Nephron (organoid): Measurements from ENCODE around the gene MYEOV.

Source experiments
- H3K27ac Mint-ChIP-seq, 3 experiments: 2 replicates each; pipeline ENCODE4 v1.8.0; 2020; ENCODE audit warnings: mixed read lengths in 3 of 3, mild to moderate bottlenecking in 2 of 3, moderate library complexity in 1 of 3
- H3K27me3 Mint-ChIP-seq: 2 replicates; pipeline ENCODE4 v1.8.0; 2021; ENCODE audit warnings: low read depth, mild to moderate bottlenecking, moderate library complexity, mixed read lengths
- H3K36me3 Mint-ChIP-seq: 2 replicates; pipeline ENCODE4 v1.8.0; 2020; ENCODE audit warnings: low read depth, mixed read lengths
- H3K4me1 Mint-ChIP-seq: 2 replicates; pipeline ENCODE4 v1.8.0; 2020; ENCODE audit warnings: mixed read lengths
- H3K4me3 Mint-ChIP-seq, 3 experiments: 2 replicates each; pipeline ENCODE4 v1.8.0; 2020; ENCODE audit warnings: mild to moderate bottlenecking in 3 of 3, mixed read lengths in 3 of 3, moderate library complexity in 2 of 3
- H3K9me3 Mint-ChIP-seq: 2 replicates; pipeline ENCODE4 v1.8.0; 2020; ENCODE audit warnings: mixed read lengths
- CTCF ChIP-seq, 3 experiments: fragments of 200-600 bp; sonication (generic); IDR thresholded peaks; one replicate each; pipeline ENCODE4 v1.5.0; 2021; ENCODE audit warnings: antibody characterized with exemption in 3 of 3; ENCODE audit not compliant: unreplicated experiment in 3 of 3

The MYEOV gene

GRCh38 chr11:69262918-69263735 is 30.8 kb upstream of the MYEOV start:
- H3K4me1 Mint-ChIP-seq, result peaks cover 8% of the 10 kb centered on the region
- no peak for TF ChIP-seq CTCF (IDR thresholded peaks at IDR 0.05; ENCODE audit: unreplicated experiment in 3 of 3)
- H3K4me3 Mint-ChIP-seq, result peak overlapping the region in 1 of 3 experiments; percentile 49
- H3K27ac Mint-ChIP-seq, result peak overlapping the region in 1 of 3 experiments; percentile 39
- H3K9me3 Mint-ChIP-seq, result peaks cover 7% of the 10 kb centered on the region
- peaks cover 27% of the 10 kb centered on the region for H3K27me3 Mint-ChIP-seq
- no peaks in the 10 kb centered on the region for H3K36me3 Mint-ChIP-seq

GRCh38 chr11:69263736-69264052 is 30.3 kb upstream of the MYEOV start:
- no peak for TF ChIP-seq CTCF (IDR thresholded peaks at IDR 0.05; ENCODE audit: unreplicated experiment in 3 of 3)
- Mint-ChIP-seq H3K27ac (no peak overlapping the region), H3K4me3 (no peak overlapping the region), H3K36me3 (no peaks in the 10 kb centered on the region), H3K9me3 (peaks cover 7% of the 10 kb centered on the region), H3K27me3 (peaks cover 27% of the 10 kb centered on the region), H3K4me1 (peaks cover 8% of the 10 kb centered on the region)

GRCh38 chr11:69264486-69264885 is 29.5 kb upstream of the MYEOV start:
- no peak for TF ChIP-seq CTCF (IDR thresholded peaks at IDR 0.05; ENCODE audit: unreplicated experiment in 3 of 3)
- H3K27me3 Mint-ChIP-seq, result peaks cover 20% of the 10 kb centered on the region
- no peaks in the 10 kb centered on the region for H3K36me3 Mint-ChIP-seq
- peaks cover 7% of the 10 kb centered on the region for H3K9me3 Mint-ChIP-seq
- H3K27ac Mint-ChIP-seq, result no peak overlapping the region
- peaks cover 8% of the 10 kb centered on the region for H3K4me1 Mint-ChIP-seq
- H3K4me3 Mint-ChIP-seq, result no peak overlapping the region

GRCh38 chr11:69265210-69265609 is 28.7 kb upstream of the MYEOV start:
- no peaks in the 10 kb centered on the region for H3K36me3 Mint-ChIP-seq
- no peak for TF ChIP-seq CTCF (IDR thresholded peaks at IDR 0.05; ENCODE audit: unreplicated experiment in 3 of 3)
- no peak overlapping the region for H3K27ac Mint-ChIP-seq
- H3K4me3 Mint-ChIP-seq, result no peak overlapping the region
- peaks cover 8% of the 10 kb centered on the region for H3K4me1 Mint-ChIP-seq
- H3K27me3 Mint-ChIP-seq, result peaks cover 19% of the 10 kb centered on the region
- peaks cover 7% of the 10 kb centered on the region for H3K9me3 Mint-ChIP-seq

GRCh38 chr11:69265911-69266510 is 27.9 kb upstream of the MYEOV start:
- Mint-ChIP-seq H3K36me3 (no peaks in the 10 kb centered on the region), H3K4me3 (no peak overlapping the region), H3K4me1 (peaks cover 8% of the 10 kb centered on the region), H3K9me3 (peaks cover 7% of the 10 kb centered on the region), H3K27ac (no peak overlapping the region), H3K27me3 (peaks cover 19% of the 10 kb centered on the region)
- TF ChIP-seq CTCF (IDR thresholded peaks at IDR 0.05; ENCODE audit: unreplicated experiment in 3 of 3), result no peak

- no peak for TF ChIP-seq CTCF (IDR thresholded peaks at IDR 0.05; ENCODE audit: unreplicated experiment in 3 of 3)
- Mint-ChIP-seq H3K27ac (no peak overlapping the region), H3K9me3 (peaks cover 5% of the 10 kb centered on the region), H3K27me3 (peaks cover 14% of the 10 kb centered on the region), H3K36me3 (no peaks in the 10 kb centered on the region), H3K4me3 (no peak overlapping the region), H3K4me1 (peaks cover 8% of the 10 kb centered on the region)
These were observed 26.6 kb upstream of the MYEOV start for GRCh38 chr11:69267395-69267805.
